HUES6 (cell line): ENCODE results near the gene EML1.

ENCODE experiments used
- H3K27ac ChIP-seq: 2 replicates; pipeline ENCODE4 v1.7.0; 2013; ENCODE audit warnings: low read depth, mild to moderate bottlenecking, low read length, inconsistent platforms
- H3K27me3 ChIP-seq: 2 replicates; pipeline ENCODE4 v1.6.1; 2013; ENCODE audit warnings: low read length; ENCODE audit not compliant: control insufficient read depth, insufficient read depth
- H3K36me3 ChIP-seq: 2 replicates; pipeline ENCODE4 v1.6.1; 2013; ENCODE audit warnings: low read length; ENCODE audit not compliant: control insufficient read depth, insufficient read depth
- H3K4me1 ChIP-seq: 2 replicates; pipeline ENCODE4 v1.6.1; 2013; ENCODE audit warnings: low read length; ENCODE audit not compliant: control insufficient read depth, insufficient read depth
- H3K4me3 ChIP-seq: 2 replicates; pipeline ENCODE4 v1.5.1; 2013; ENCODE audit warnings: low read depth, low read length
- H3K9ac ChIP-seq: one replicate; pipeline ENCODE4 v1.6.1; 2013; ENCODE audit warnings: mild to moderate bottlenecking, low read length
- H3K9me3 ChIP-seq: 2 replicates; pipeline ENCODE4 v1.6.1; 2013; ENCODE audit warnings: low read depth, low read length; ENCODE audit not compliant: control insufficient read depth, insufficient read depth

The EML1 gene

GRCh38 chr14:99952453-99952852 lies 159.2 kb downstream of the EML1 start:
- H3K4me3 ChIP-seq: no peak overlapping the region
- no peak overlapping the region for H3K27ac ChIP-seq
- H3K4me1 ChIP-seq: peaks cover 16% of the 10 kb centered on the region
- H3K27me3 ChIP-seq: no peaks in the 10 kb centered on the region
- H3K36me3 ChIP-seq: no peaks in the 10 kb centered on the region
- H3K9ac ChIP-seq: no peak overlapping the region
- H3K9me3 ChIP-seq: no peaks in the 10 kb centered on the region

- Histone ChIP-seq H3K36me3 (no peaks in the 10 kb centered on the region), H3K9ac (no peak overlapping the region), H3K27ac (no peak overlapping the region), H3K4me3 (no peak overlapping the region), H3K4me1 (peaks cover 4% of the 10 kb centered on the region; the same call in 1 of the 2 replicates), H3K27me3 (no peaks in the 10 kb centered on the region), H3K9me3 (no peaks in the 10 kb centered on the region)
These were observed 162.7 kb downstream of the EML1 start for GRCh38 chr14:99955826-99956455.

GRCh38 chr14:99958380-99958779 lies 165.2 kb downstream of the EML1 start:
- no peak overlapping the region for H3K27ac ChIP-seq
- H3K4me3 ChIP-seq: no peak overlapping the region
- H3K9me3 ChIP-seq: no peaks in the 10 kb centered on the region
- H3K27me3 ChIP-seq: no peaks in the 10 kb centered on the region
- H3K9ac ChIP-seq: no peak overlapping the region
- no peaks in the 10 kb centered on the region for H3K36me3 ChIP-seq
- H3K4me1 ChIP-seq: 0 out of 2 replicates have a peak, but pooled peaks cover 5% of the 10 kb centered on the region

- no peak overlapping the region for H3K4me3 ChIP-seq
- no peaks in the 10 kb centered on the region for H3K27me3 ChIP-seq
- no peaks in the 10 kb centered on the region for H3K36me3 ChIP-seq
- H3K4me1 ChIP-seq: peaks cover 12% of the 10 kb centered on the region; the same call in 1 of the 2 replicates
- no peaks in the 10 kb centered on the region for H3K9me3 ChIP-seq
- no peak overlapping the region for H3K27ac ChIP-seq
- H3K9ac ChIP-seq: no peak overlapping the region
These were observed 168.8 kb downstream of the EML1 start for GRCh38 chr14:99961826-99962518.

- Histone ChIP-seq H3K27me3 (peaks cover 20% of the 10 kb centered on the region), H3K4me1 (peaks cover 22% of the 10 kb centered on the region; the same call in 1 of the 2 replicates), H3K36me3 (no peaks in the 10 kb centered on the region), H3K27ac (no peak overlapping the region), H3K4me3 (no peak overlapping the region), H3K9ac (no peak overlapping the region), H3K9me3 (no peaks in the 10 kb centered on the region)
These were observed 171.8 kb downstream of the EML1 start for GRCh38 chr14:99964979-99965378.

- Histone ChIP-seq H3K36me3 (no peaks in the 10 kb centered on the region), H3K9me3 (no peaks in the 10 kb centered on the region; the same call in 1 of the 2 replicates), H3K27me3 (peaks cover 31% of the 10 kb centered on the region), H3K4me1 (peaks cover 22% of the 10 kb centered on the region; the same call in 1 of the 2 replicates), H3K4me3 (no peak overlapping the region), H3K27ac (no peak overlapping the region), H3K9ac (no peak overlapping the region)
These were observed 173.0 kb downstream of the EML1 start for GRCh38 chr14:99966037-99966835.

GRCh38 chr14:99966912-99967311 lies 173.7 kb downstream of the EML1 start:
- Histone ChIP-seq H3K9me3 (no peaks in the 10 kb centered on the region; the same call in 1 of the 2 replicates), H3K9ac (no peak overlapping the region), H3K36me3 (no peaks in the 10 kb centered on the region)

GRCh38 chr14:99968191-99968920 lies 175.1 kb downstream of the EML1 start:
- H3K9me3 ChIP-seq: no peaks in the 10 kb centered on the region; the same call in 1 of the 2 replicates
- H3K27ac ChIP-seq: no peak overlapping the region
- H3K27me3 ChIP-seq: peaks cover 31% of the 10 kb centered on the region
- no peak overlapping the region for H3K9ac ChIP-seq
- peaks cover 17% of the 10 kb centered on the region; the same call in 1 of the 2 replicates for H3K4me1 ChIP-seq
- no peak overlapping the region for H3K4me3 ChIP-seq
- H3K36me3 ChIP-seq: no peaks in the 10 kb centered on the region

More at GRCh38 chr14:99966912-99967311, 173.7 kb downstream of the EML1 start:
- no peak overlapping the region for H3K4me3 ChIP-seq
- H3K27me3 ChIP-seq: peaks cover 31% of the 10 kb centered on the region
- peaks cover 22% of the 10 kb centered on the region; the same call in 1 of the 2 replicates for H3K4me1 ChIP-seq
- H3K27ac ChIP-seq: no peak overlapping the region

- Histone ChIP-seq H3K4me3 (no peak overlapping the region), H3K4me1 (peaks cover 17% of the 10 kb centered on the region; the same call in 1 of the 2 replicates), H3K27ac (no peak overlapping the region), H3K9me3 (no peaks in the 10 kb centered on the region; the same call in 1 of the 2 replicates), H3K9ac (no peak overlapping the region), H3K36me3 (no peaks in the 10 kb centered on the region), H3K27me3 (peaks cover 31% of the 10 kb centered on the region)
These were observed 175.7 kb downstream of the EML1 start for GRCh38 chr14:99968941-99969340.

- no peak overlapping the region for H3K27ac ChIP-seq
- no peaks in the 10 kb centered on the region for H3K36me3 ChIP-seq
- peaks cover 31% of the 10 kb centered on the region for H3K27me3 ChIP-seq
- H3K9me3 ChIP-seq: peaks cover 5% of the 10 kb centered on the region; the same call in 1 of the 2 replicates
- H3K4me1 ChIP-seq: peaks cover 17% of the 10 kb centered on the region; the same call in 1 of the 2 replicates
- no peak overlapping the region for H3K4me3 ChIP-seq
- no peak overlapping the region for H3K9ac ChIP-seq
These were observed 176.6 kb downstream of the EML1 start for GRCh38 chr14:99969673-99970322.
